Stimulated activated CD4-positive, alpha-beta T cell treated with anti-CD3 and anti-CD28 coated beads, Interleukin-4, amount 100 ng/mL, for 1 hour (primary cell): ENCODE data around the gene SYNJ2.

Source experiments
- DNase-seq: peaks from one replicate; pipeline ENCODE4 v3.0.0-alpha.2; 2020

The SYNJ2 gene

DNA sequence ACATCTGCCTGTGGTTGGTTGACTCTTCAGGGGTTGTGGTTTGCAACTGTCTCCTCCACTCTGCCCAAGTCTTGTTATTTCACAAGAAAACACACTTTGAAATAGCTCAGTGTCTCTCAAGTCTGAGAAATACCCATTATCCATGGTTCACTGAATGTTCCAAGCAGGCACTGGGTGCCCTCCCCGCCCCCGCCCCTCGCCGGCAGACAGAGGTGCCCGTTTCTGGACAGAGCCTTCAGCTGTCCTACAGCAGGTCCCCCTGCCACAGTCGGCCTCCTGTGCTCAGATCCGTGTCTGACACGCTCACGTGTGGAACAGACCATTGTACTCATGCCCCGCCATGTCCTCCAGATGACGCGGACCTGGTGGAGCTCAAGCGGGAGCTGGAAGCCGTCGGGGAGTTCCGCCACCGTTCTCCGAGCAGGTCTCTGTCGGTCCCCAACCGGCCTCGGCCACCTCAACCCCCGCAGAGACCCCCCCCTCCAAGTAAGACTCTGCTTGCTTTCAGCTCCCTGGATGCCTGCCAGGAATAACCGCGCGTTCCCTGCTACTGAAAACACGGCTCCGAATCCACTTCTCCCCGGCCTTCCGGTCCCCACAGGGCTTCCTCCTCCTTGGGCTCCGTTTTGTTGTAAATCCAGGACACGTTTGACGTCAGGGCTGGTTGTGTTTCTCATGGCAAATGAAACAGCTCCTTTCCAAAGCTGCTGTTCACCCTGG, 105.0 kb downstream of the SYNJ2 start:
- DNase-seq: no peak

DNA sequence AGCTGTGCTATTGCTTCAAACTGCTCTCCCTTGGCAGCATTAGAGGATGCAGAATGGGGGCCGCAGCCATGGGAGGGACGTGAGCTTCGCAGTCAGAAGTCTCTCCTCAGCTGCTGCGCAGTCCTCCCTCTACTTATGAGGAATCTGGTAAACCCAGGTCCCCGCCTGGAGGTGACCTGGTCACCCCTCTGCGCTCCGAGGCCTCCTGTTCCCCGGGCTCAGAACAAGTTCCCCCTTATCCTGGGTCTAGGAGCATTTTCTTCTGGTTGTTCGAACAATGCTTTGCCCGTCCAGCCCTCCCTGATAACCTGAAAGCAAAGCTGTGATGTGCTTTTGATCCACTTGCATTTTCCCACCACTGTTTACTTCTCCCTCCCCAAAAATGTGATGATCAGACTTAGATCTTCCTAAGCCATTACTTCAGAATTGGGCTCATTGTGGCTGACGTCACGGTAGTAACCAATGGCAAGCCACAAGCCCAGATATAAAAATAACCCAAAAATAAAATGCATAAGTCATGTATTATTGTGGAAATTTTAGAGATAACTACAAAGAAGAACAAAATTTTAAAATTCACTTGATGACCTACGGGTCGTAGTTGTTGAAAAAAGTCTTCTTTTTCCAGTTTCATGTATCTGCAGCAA, 105.7 kb downstream of the SYNJ2 start:
- DNase-seq: no peak

DNA sequence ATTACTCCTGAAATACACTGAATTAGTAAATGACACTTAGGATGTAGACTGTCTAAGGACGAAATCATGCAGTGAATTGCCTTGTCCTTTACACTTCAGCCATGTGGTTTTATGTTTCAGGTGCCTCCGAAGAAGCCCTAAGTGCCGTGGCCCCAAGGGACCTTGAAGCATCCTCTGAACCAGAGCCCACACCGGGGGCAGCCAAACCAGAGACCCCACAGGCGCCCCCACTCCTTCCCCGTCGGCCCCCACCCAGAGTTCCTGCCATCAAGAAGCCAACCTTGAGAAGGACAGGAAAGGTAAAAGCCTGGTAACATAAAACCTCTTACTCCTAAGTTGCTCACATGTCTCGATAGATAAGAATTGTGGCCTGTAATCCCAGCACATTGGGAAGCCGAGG, 111.1 kb downstream of the SYNJ2 start:
- no peak for DNase-seq

DNA sequence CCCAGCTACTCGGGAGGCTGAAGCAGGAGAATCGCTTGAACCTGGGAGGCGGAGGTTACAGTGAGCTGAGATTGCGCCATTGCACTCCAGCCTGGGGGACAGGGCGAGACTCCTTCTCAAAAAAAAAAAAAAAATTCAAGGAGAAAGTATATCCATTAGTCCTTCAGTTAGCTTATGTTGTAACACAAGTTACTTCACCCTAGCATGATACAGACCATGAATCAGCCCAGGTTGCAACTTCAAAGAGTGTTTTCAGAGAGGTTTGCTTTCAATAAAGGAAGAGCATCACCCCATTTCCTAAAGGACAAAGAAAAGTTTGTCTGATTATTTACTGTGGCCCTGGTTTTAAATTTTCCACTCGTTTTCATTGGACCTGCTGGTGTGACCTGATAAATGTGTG, 113.4 kb downstream of the SYNJ2 start:
- no peak for DNase-seq

DNA sequence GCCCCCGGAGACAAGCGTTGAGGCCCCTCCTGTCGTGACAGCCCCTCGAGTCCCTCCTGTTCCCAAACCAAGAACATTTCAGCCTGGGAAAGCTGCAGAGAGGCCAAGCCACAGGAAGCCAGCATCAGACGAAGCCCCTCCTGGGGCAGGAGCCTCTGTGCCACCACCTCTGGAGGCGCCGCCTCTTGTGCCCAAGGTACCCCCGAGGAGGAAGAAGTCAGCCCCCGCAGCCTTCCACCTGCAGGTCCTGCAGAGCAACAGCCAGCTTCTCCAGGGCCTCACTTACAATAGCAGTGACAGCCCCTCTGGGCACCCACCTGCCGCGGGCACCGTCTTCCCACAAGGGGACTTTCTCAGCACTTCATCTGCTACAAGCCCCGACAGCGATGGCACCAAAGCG, 114.0 kb downstream of the SYNJ2 start:
- DNase-seq: no peak

DNA sequence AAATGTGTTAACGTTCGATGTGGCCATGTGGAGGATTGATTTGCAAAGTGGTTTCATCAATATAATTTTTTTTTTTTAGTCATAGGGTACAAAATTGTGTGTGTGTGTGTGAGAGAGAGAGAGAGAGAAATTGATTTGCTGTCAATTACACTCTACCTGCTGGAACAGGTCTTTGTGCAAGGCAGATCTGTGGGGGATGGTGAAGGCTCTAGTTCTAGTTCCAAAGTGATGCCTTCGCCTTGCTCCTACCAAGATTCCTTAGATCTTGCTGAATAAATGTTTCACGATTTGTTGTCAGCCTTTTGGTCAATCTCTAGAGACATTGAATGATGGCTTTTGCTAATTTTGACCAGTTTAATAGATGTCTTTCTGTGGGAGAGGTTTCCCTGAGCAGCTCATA, 121.6 kb downstream of the SYNJ2 start:
- no peak for DNase-seq

DNA sequence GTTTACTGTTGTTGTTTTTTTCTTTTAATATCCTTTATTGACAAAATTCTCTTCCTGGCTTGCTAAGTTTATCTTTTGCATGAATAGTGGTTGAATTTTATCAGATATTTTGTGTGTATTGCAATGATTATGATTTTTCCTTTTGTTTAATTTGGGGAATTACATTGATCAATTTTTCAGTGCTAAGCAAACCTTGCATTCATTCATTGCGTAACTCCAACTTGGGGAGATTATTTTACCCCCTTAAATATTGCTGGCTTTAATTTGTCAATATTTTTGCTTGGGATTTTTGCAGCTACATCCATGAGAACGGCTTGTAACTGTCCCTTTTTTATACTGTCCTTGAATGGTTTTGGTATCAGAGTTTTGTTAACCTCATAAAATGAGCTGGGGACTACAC, 123.0 kb downstream of the SYNJ2 start:
- no peak for DNase-seq

DNA sequence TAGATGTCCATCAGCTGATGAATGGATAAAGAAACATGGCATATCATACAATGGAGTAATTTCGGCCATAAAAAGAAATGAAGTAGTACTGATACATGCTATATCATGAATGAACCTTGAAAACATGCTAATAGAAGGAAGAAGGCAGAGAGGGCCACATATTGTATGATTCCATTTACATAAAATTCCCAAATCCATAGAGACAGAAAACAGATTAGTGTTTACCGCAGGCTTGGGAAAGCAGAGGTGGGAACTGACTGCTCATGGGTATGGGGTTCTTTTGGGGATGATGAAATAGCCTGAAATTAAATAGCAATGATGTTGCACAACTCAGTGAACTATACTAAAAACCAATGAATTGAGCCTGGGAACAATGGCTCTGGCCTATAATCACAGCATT, 128.1 kb downstream of the SYNJ2 start:
- DNase-seq: no peak

DNA sequence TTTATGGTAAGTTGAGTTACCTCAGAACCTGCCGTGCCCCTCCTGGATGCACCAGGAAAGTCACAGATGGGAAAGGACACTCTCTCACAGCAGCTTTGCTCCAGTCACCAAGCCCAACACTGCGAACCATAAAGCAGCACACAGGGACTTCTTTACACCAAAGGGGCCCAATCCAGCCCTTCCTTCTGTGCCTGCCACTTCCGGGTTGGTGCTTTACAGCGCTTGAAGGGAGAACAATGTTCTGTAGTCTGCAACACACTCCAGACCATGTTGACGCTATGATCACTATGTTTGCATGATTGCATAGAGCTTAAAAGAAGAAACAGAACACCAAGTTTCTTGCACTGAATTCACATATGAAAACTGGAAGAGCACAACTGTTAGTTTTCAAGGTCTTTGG, 129.3 kb downstream of the SYNJ2 start:
- DNase-seq: no peak

DNA sequence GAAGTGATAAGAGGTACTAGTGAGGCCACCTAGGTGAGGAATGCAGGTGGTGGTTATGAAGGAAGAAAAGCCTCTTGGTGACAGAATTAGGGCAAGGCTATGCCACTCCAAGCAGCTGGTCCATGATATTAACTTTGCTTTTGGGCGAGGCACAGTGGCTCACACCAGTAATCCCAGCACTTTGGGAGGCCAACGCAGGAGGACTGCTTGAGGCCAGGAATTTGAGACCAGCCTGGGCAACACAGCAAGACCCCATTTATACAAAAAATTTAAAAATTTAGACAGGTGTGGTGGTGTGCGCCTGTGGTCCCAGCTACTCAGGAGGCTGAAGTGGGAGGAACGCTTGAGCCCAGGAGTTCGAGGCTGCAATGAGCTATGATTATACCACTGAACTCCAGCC, 130.3 kb downstream of the SYNJ2 start:
- no peak for DNase-seq

DNA sequence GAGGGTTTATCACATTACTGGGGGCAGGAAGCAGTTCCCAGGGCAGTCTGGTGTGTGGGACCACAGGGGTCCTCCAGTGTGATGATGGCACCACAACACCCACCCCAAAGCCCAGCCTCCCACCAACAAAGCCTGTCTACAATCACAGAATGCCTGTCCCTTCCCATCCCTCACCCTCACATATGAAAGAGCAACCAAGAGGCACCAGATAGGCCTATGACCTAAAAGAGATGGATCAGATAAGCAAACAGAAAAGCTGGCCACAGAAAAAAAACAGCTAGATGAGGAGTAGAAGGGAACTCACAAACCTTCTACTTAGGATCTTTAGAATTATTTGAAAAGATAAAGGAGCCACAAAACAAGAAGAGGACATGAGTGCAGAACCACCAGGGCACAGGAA, 132.1 kb downstream of the SYNJ2 start:
- no peak for DNase-seq

DNA sequence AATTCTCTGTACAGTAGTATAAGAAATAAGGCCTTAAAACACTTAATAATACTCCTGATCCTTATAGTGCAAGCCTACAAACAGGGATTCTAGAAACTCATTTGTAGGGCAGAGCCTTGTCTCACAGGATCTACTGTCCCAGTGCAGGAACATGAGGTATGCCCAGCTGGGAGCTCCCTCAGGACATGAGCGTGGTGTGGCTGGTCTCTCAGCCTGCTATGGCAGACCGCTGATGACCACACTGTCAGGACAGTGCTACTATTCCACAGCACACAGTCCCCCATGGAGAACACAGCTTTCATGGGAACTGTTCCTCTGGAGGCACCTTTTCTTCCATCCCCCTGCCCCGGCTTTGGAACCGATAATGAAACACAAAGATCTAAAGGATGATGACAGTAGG, 133.4 kb downstream of the SYNJ2 start:
- no peak for DNase-seq

DNA sequence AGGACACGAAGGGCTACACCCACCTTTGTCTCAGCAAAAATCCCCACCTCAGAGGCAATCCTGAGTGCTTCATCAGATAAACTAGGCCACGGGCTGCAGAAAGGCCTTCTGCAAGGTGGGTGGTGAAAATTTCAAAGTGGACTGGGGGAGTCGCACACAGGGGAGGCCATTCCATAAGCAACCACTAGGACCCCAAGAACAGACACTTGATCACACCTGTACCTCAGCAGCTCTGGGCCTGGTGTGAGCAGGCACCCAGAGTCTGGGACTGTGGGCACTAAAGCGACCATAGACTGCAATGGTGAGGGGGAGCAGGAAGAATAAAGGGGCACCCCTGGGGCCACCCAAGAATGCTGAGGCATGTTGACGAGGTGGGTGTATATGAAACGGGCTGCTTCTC, 133.8 kb downstream of the SYNJ2 start:
- DNase-seq: no peak

DNA sequence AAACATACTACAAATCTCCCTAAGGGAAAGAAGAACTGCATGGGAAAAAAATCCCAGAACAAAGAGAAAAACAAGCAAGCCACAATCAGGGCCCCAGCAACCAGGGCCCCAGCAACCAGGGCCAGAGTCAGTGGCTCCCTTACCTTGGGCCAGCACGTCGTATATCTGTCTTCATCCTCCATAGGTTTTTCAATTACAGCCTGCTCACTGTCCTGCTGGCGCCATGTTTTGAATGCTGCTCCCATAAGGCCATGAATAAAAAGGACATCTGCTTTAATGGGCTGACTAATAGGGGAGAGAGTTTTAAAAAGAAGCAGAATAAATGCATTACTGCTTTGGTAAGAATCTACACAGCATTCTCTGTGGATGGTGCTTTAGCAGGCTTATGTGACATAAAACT, 137.2 kb downstream of the SYNJ2 start:
- DNase-seq: no peak

DNA sequence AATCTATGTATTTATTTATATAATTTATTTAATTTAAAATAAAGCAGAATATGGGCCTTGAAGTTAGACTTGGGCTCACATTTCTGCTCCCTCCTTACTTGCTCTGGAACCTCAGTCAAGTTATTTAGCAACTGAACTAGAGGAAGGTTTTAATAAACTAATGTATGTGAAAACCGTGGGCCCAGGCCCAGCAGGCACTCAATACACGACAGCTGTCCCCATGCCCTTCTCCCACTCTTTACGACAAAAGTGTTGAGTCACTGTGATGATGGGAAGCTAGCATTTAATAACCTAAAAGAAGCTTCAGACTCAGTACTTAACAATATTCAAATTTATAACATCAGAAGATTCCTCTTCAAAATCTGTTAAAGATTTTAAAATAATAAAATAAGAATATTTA, 139.7 kb downstream of the SYNJ2 start:
- DNase-seq: no peak

DNA sequence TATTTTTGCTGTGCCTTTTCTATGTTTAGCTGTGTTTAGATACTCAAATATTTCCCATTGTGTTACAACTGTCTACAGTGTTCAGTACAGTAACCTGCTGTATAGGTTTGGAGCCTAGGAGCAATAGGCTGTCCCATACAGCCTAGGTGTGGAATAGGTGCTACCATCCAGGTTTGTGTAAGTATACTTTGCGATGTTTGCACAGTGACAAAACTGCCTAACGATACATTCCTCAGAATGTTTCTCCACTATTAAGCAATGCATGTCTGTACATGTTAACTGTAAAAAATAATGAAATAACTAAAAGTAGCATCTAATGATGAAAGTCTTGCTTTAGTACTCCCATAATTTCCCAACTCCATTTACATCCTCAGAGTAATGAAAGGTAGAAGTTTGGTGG, 140.4 kb downstream of the SYNJ2 start:
- DNase-seq: no peak

DNA sequence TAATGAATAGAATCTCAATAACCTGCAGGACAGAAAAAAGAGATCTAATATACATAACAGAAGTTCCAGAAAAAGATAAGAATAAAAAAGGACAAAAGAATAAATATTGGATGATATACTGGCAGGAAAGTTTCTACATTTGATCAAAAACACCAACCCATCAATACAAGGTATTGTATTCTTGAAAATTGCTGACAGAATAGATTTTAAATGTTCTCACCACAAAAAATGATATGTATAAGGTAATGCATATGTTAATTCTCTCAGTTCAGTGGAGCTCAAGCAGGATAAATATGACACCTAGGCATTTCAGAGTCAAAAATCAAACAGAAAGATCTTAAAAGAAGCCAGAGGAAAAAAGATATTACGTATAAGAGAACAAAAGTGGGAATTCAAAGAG, 142.6 kb downstream of the SYNJ2 start:
- DNase-seq: no peak

DNA sequence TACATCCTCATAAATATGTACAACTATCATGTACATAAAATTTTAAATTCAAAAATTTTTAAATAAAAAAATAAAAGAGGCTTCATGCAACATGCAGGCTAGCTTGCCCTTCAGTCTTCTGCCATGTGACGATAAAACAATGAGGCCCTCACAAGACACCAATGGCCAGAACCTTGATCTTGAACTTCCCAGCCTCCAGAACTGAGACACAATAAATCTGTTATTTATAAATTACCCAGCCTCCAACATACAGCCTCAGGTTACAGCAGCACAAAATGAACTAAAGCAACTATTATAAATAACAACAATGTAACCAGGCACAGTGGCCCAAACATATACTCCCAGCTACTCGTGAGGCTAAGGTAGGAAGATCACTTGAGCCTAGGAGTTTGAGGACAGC, 143.6 kb downstream of the SYNJ2 start:
- no peak for DNase-seq

DNA sequence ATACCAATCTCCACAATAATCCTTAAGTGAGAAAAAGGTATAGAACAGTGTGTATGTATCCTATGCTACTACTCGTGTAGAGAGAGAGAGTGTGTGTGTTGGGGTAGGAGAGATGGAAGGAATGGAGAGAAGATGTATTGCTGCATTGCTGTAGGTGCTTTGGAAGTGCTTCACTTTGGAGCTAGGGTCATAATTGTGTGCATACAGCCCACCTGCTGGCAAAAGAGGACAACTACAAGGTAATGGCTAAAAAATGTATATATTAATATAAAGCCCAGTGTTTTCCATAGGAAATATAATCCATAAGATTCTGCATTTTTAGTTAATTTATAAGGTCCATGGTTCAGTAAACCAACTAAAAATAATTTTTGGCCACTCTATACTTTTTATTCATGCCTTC, 150.3 kb downstream of the SYNJ2 start:
- DNase-seq: no peak

DNA sequence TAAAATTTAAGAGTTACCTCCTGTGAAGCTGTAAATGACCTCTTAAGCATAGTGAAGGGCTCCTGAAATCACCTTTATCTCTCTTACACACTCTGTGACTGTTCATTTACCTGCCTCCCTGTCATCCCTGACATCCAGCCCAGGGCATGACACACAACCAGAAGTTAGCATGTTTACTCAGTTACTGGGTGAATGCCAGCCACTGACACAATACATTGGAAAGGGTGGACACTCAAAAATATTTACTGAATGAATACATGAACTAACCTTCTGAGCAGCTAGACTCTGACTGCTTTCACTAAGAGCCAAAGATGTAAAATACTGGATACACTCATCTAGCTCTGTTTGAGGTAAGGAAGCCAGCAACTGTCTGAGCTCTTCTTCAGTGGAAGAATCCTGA, 161.1 kb downstream of the SYNJ2 start:
- no peak for DNase-seq

DNA sequence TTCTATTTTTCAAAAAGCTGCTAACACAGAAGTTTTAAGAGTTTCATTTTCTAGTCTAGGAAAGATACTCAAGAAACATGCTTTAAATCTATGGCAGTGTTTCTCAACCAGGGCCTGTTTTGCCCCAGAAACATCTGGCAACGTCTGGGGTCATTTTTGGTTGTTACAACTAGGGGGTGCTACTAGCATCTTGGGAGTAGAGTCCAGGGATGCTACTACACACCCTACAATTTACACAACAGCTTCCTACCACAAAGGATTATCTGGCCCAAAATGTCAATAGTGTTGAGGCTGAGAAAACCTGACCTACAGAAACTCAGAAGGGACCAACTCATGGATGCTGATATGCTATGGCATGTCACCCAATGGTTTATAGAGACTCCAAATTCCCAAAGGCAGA, 162.0 kb downstream of the SYNJ2 start:
- no peak for DNase-seq
